Effector memory CD4-positive, alpha-beta T cell (primary cell): ENCODE data around the gene TC2N.
A peak's percentile ranks its signal among the peaks of the same experiment; 100 is the strongest.

Experiments
- DNase-seq, 3 donors: peaks; one replicate each; pipeline ENCODE4 v3.0.0-alpha.2; 2020
- H3K27ac ChIP-seq: 2 replicates; pipeline ENCODE4 v1.7.0; 2013; ENCODE audit warnings: mild to moderate bottlenecking, low read length, moderate library complexity; ENCODE audit not compliant: insufficient read depth, poor library complexity, severe bottlenecking
- H3K27me3 ChIP-seq: replicated peaks from 2 replicates; pipeline ENCODE4 v1.7.0; 2013; ENCODE audit warnings: mild to moderate bottlenecking, low read length; ENCODE audit not compliant: insufficient read depth, control insufficient read depth, poor library complexity, severe bottlenecking
- H3K36me3 ChIP-seq: 2 replicates; pipeline ENCODE4 v1.7.0; 2013; ENCODE audit warnings: mild to moderate bottlenecking, low read length, moderate library complexity; ENCODE audit not compliant: control insufficient read depth, insufficient read depth
- H3K4me1 ChIP-seq: 2 replicates; pipeline ENCODE4 v1.7.0; 2013; ENCODE audit warnings: low read length, mild to moderate bottlenecking; ENCODE audit not compliant: control insufficient read depth, insufficient read depth, poor library complexity, severe bottlenecking
- H3K4me3 ChIP-seq: 2 replicates; pipeline ENCODE4 v1.7.0; 2013; ENCODE audit warnings: low read length, low read depth, mild to moderate bottlenecking; ENCODE audit not compliant: insufficient read depth, poor library complexity, severe bottlenecking
- H3K9me3 ChIP-seq: 2 replicates; pipeline ENCODE4 v1.7.0; 2013; ENCODE audit warnings: mild to moderate bottlenecking, low read length, moderate library complexity; ENCODE audit not compliant: control insufficient read depth

TC2N gene

GRCh38 chr14:91882369-91882768 is 15.0 kb upstream of the TC2N start:
- no peaks in the 10 kb centered on the region for H3K36me3 ChIP-seq
- H3K4me3 ChIP-seq: no peak overlapping the region
- DNase-seq: no peak
- H3K4me1 ChIP-seq: peaks cover 15% of the 10 kb centered on the region
- H3K27me3 ChIP-seq: no peaks in the 10 kb centered on the region
- no peak overlapping the region for H3K27ac ChIP-seq
- H3K9me3 ChIP-seq: no peaks in the 10 kb centered on the region

- H3K9me3 ChIP-seq: no peaks in the 10 kb centered on the region
- peaks cover 30% of the 10 kb centered on the region for H3K4me1 ChIP-seq
- H3K4me3 ChIP-seq: no peak overlapping the region
- DNase-seq: no peak
- no peak overlapping the region for H3K27ac ChIP-seq
- no peaks in the 10 kb centered on the region for H3K27me3 ChIP-seq
- H3K36me3 ChIP-seq: no peaks in the 10 kb centered on the region
Measured at GRCh38 chr14:91879196-91879595, 11.9 kb upstream of the TC2N start.

GRCh38 chr14:91878274-91878673 is 10.9 kb upstream of the TC2N start:
- Histone ChIP-seq H3K4me3 (no peak overlapping the region), H3K27me3 (no peaks in the 10 kb centered on the region), H3K4me1 (peaks cover 37% of the 10 kb centered on the region), H3K9me3 (no peaks in the 10 kb centered on the region), H3K27ac (no peak overlapping the region), H3K36me3 (no peaks in the 10 kb centered on the region)
- no peak for DNase-seq

- Histone ChIP-seq H3K27ac (no peak overlapping the region), H3K4me1 (peaks cover 45% of the 10 kb centered on the region), H3K9me3 (no peaks in the 10 kb centered on the region), H3K36me3 (no peaks in the 10 kb centered on the region), H3K27me3 (no peaks in the 10 kb centered on the region), H3K4me3 (no peak overlapping the region)
- no peak for DNase-seq
Measured at GRCh38 chr14:91877376-91877915, 10.1 kb upstream of the TC2N start.

GRCh38 chr14:91876492-91876891 is 9.2 kb upstream of the TC2N start:
- H3K4me1 ChIP-seq: peaks cover 55% of the 10 kb centered on the region
- H3K27ac ChIP-seq: no peak overlapping the region
- no peaks in the 10 kb centered on the region for H3K36me3 ChIP-seq
- no peak overlapping the region for H3K4me3 ChIP-seq
- no peaks in the 10 kb centered on the region for H3K9me3 ChIP-seq
- no peaks in the 10 kb centered on the region for H3K27me3 ChIP-seq
- no peak for DNase-seq

GRCh38 chr14:91875525-91876286 is 8.4 kb upstream of the TC2N start:
- Histone ChIP-seq H3K27me3 (no peaks in the 10 kb centered on the region), H3K4me1 (peaks cover 58% of the 10 kb centered on the region), H3K27ac (no peak overlapping the region), H3K9me3 (no peaks in the 10 kb centered on the region), H3K36me3 (no peaks in the 10 kb centered on the region), H3K4me3 (no peak overlapping the region)
- no peak for DNase-seq

GRCh38 chr14:91873471-91874415 is 6.4 kb upstream of the TC2N start:
- no peaks in the 10 kb centered on the region for H3K9me3 ChIP-seq
- H3K4me3 ChIP-seq: peak overlapping the region; percentile 35
- H3K27ac ChIP-seq: peak overlapping the region; percentile 88
- no peaks in the 10 kb centered on the region for H3K36me3 ChIP-seq
- DNase-seq: peak; percentile 69 to 78 (median 75)
- no peaks in the 10 kb centered on the region for H3K27me3 ChIP-seq
- peaks cover 67% of the 10 kb centered on the region for H3K4me1 ChIP-seq

- peak; percentile 46 to 62 (median 57) for DNase-seq
- peak overlapping the region; percentile 88 for H3K27ac ChIP-seq
- no peaks in the 10 kb centered on the region for H3K36me3 ChIP-seq
- peak overlapping the region; percentile 35 for H3K4me3 ChIP-seq
- H3K4me1 ChIP-seq: peaks cover 77% of the 10 kb centered on the region
- H3K9me3 ChIP-seq: no peaks in the 10 kb centered on the region
- no peaks in the 10 kb centered on the region for H3K27me3 ChIP-seq
Measured at GRCh38 chr14:91872517-91873470, 5.5 kb upstream of the TC2N start.

- H3K4me1 ChIP-seq: peaks cover 80% of the 10 kb centered on the region
- no peaks in the 10 kb centered on the region for H3K27me3 ChIP-seq
- DNase-seq: peak in 2 of 3 donors; percentile 36 to 55
- H3K36me3 ChIP-seq: no peaks in the 10 kb centered on the region
- no peaks in the 10 kb centered on the region for H3K9me3 ChIP-seq
- H3K4me3 ChIP-seq: peak overlapping the region; percentile 35
- peak overlapping the region; percentile 88 for H3K27ac ChIP-seq
Measured at GRCh38 chr14:91872011-91872501, 4.7 kb upstream of the TC2N start.
